ENCODE results near the gene RNU7-1. TPM values are rescaled to one million over a fixed set of nuclear protein-coding genes. Genes with fewer than 3 reads are reported as not detected.

The RNU7-1 gene
- total RNA-seq, 4 donors from 2014 or later: not detected

GRCh38 chr12:6944381-6945186 lies 968 bp downstream of the RNU7-1 start:
- peak overlapping the region; percentile 93 to 99 (median 95) for H3K27ac ChIP-seq
- 1 to 3% methylated on average over 11 to 40 of the region's 48 CpGs for WGBS, 2 donors (ENCODE audit: low coverage in 1 of 2)
- TF ChIP-seq POLR2A (IDR thresholded peaks at IDR 0.05) (no peak), POLR2AphosphoS5 (IDR thresholded peaks at IDR 0.05) (peak; percentile 69 to 91 (median 90)), EP300 (IDR thresholded peaks at IDR 0.05; ENCODE audit: low read depth) (no peak), CTCF (IDR thresholded peaks at IDR 0.05) (peak; percentile 76 to 99 (median 85))
- no peaks in the 10 kb centered on the region for H3K27me3 ChIP-seq
- peak; percentile 96 for DNase-seq
- intact Hi-C loops (cut with DNase I; ENCODE audit: low total_unique reads) (no loop called here), in situ Hi-C loops (cut with MboI; ENCODE audit: low pct_ligation_motif_present in 1 of 4, low pct_unique_long_range_greater_than_20kb in 1 of 4, low sequenced_read_pairs in 3 of 4) (loop anchor here in 3 of 4 donors (10.0 to 25.0 kb wide), 2 partner anchors 160 to 168 kb away; partner anchors contain the start of gene C1RL (in 3 of the 3))
- peak overlapping the region; percentile 41 to 58 (median 48) for H3K4me3 ChIP-seq
- no peaks in the 10 kb centered on the region for H3K9me3 ChIP-seq
- H3K36me3 ChIP-seq: no peaks in the 10 kb centered on the region
- peaks cover 21 to 44% (median 28%) of the 10 kb centered on the region in 4 donors for H3K4me1 ChIP-seq

GRCh38 chr12:6945613-6946012 lies 2.0 kb downstream of the RNU7-1 start:
- Histone ChIP-seq H3K4me1 (peaks cover 21 to 50% (median 28%) of the 10 kb centered on the region in 4 donors), H3K27me3 (no peaks in the 10 kb centered on the region), H3K4me3 (peak overlapping the region in 1 of 4 donors; percentile 52), H3K27ac (peak overlapping the region; percentile 93 to 99 (median 95)), H3K9me3 (no peaks in the 10 kb centered on the region), H3K36me3 (no peaks in the 10 kb centered on the region)
- in situ Hi-C loops (cut with MboI; ENCODE audit: low pct_ligation_motif_present in 1 of 4, low pct_unique_long_range_greater_than_20kb in 1 of 4, low sequenced_read_pairs in 3 of 4) (loop anchor here in 3 of 4 donors (10.0 to 25.0 kb wide), 2 partner anchors 159 to 167 kb away; partner anchors contain the start of gene C1RL (in 3 of the 3)), intact Hi-C loops (cut with DNase I; ENCODE audit: low total_unique reads) (no loop called here)
- WGBS, 2 donors (ENCODE audit: low coverage in 1 of 2): 70% methylated on average over 11 of the region's 11 CpGs; no CpG with 5 or more reads in 1 of the 2 donors
- TF ChIP-seq POLR2A (IDR thresholded peaks at IDR 0.05) (no peak), CTCF (IDR thresholded peaks at IDR 0.05) (no peak), EP300 (IDR thresholded peaks at IDR 0.05; ENCODE audit: low read depth) (no peak), POLR2AphosphoS5 (IDR thresholded peaks at IDR 0.05) (no peak)
- DNase-seq: no peak

GRCh38 chr12:6946033-6946919 lies 2.7 kb downstream of the RNU7-1 start:
- 14 to 27% methylated on average over 3 to 29 of the region's 32 CpGs for WGBS, 2 donors (ENCODE audit: low coverage in 1 of 2)
- peak overlapping the region; percentile 93 to 99 (median 95) for H3K27ac ChIP-seq
- peak; percentile 95 for DNase-seq
- peak overlapping the region; percentile 26 to 52 (median 34) for H3K4me3 ChIP-seq
- TF ChIP-seq POLR2A (IDR thresholded peaks at IDR 0.05) (peak; percentile 92), EP300 (IDR thresholded peaks at IDR 0.05; ENCODE audit: low read depth) (no peak), CTCF (IDR thresholded peaks at IDR 0.05) (peak in 1 of 5 experiments; percentile 8), POLR2AphosphoS5 (IDR thresholded peaks at IDR 0.05) (peak; percentile 83 to 98 (median 93))
- no peaks in the 10 kb centered on the region for H3K36me3 ChIP-seq
- H3K27me3 ChIP-seq: no peaks in the 10 kb centered on the region
- H3K9me3 ChIP-seq: no peaks in the 10 kb centered on the region
- intact Hi-C loops (cut with DNase I; ENCODE audit: low total_unique reads): no loop called here
- H3K4me1 ChIP-seq: peaks cover 21 to 50% (median 28%) of the 10 kb centered on the region in 4 donors
- in situ Hi-C loops (cut with MboI; ENCODE audit: low pct_ligation_motif_present in 1 of 4, low pct_unique_long_range_greater_than_20kb in 1 of 4, low sequenced_read_pairs in 3 of 4): loop anchor here in 3 of 4 donors (10.0 to 25.0 kb wide), 2 partner anchors 159 to 166 kb away; partner anchors contain the start of gene C1RL (in 3 of the 3)

Measured in transverse colon (tissue), 4 donors.